Measurements from ENCODE around the gene AIFM3.

GRCh38 chr22:20918663-20919218 is 48.3 kb upstream of the AIFM3 start:
- TF ChIP-seq, protein P1, sequence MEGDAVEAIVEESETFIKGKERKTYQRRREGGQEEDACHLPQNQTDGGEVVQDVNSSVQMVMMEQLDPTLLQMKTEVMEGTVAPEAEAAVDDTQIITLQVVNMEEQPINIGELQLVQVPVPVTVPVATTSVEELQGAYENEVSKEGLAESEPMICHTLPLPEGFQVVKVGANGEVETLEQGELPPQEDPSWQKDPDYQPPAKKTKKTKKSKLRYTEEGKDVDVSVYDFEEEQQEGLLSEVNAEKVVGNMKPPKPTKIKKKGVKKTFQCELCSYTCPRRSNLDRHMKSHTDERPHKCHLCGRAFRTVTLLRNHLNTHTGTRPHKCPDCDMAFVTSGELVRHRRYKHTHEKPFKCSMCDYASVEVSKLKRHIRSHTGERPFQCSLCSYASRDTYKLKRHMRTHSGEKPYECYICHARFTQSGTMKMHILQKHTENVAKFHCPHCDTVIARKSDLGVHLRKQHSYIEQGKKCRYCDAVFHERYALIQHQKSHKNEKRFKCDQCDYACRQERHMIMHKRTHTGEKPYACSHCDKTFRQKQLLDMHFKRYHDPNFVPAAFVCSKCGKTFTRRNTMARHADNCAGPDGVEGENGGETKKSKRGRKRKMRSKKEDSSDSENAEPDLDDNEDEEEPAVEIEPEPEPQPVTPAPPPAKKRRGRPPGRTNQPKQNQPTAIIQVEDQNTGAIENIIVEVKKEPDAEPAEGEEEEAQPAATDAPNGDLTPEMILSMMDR (IDR thresholded peaks at IDR 0.05; ENCODE audit: low read length), result no peak
- TF ChIP-seq EZH2 (optimal IDR thresholded peaks at IDR 0.05; ENCODE audit: low read depth, low read length), result no peak

Measured in MM.1S (cell line).